Left forelimb (tissue), 1 donor: ENCODE measurements around the gene ST3GAL6.

Experiments
- DNase-seq: peaks from one replicate; pipeline ENCODE4 v3.0.0-alpha.2; 2018; ENCODE audit warnings: low spot score

ST3GAL6 gene

GRCh38 chr3:98777286-98777685, 14.1 kb downstream of the ST3GAL6 start:
- DNase-seq = no peak

GRCh38 chr3:98777801-98778220, 14.7 kb downstream of the ST3GAL6 start:
- DNase-seq = no peak

- no peak for DNase-seq
Observed at GRCh38 chr3:98778383-98778782, 15.2 kb downstream of the ST3GAL6 start.

GRCh38 chr3:98778852-98779413, 15.8 kb downstream of the ST3GAL6 start:
- DNase-seq = no peak

- DNase-seq = no peak
Observed at GRCh38 chr3:98779541-98780335, 16.6 kb downstream of the ST3GAL6 start.

GRCh38 chr3:98780343-98780742, 17.2 kb downstream of the ST3GAL6 start:
- DNase-seq = no peak

- no peak for DNase-seq
Observed at GRCh38 chr3:98782824-98783500, 19.8 kb downstream of the ST3GAL6 start.

GRCh38 chr3:98784042-98784441, 20.9 kb downstream of the ST3GAL6 start:
- DNase-seq = no peak

- no peak for DNase-seq
Observed at GRCh38 chr3:98784666-98785600, 21.8 kb downstream of the ST3GAL6 start.

GRCh38 chr3:98786364-98787006, 23.3 kb downstream of the ST3GAL6 start:
- no peak for DNase-seq

- no peak for DNase-seq
Observed at GRCh38 chr3:98787181-98787580, 24.0 kb downstream of the ST3GAL6 start.

- no peak for DNase-seq
Observed at GRCh38 chr3:98788651-98789050, 25.5 kb downstream of the ST3GAL6 start.

- no peak for DNase-seq
Observed at GRCh38 chr3:98791341-98792325, 28.5 kb downstream of the ST3GAL6 start.

- DNase-seq = no peak
Observed at GRCh38 chr3:98793971-98794370, 30.8 kb downstream of the ST3GAL6 start.

GRCh38 chr3:98796334-98796733, 33.2 kb downstream of the ST3GAL6 start:
- no peak for DNase-seq

- no peak for DNase-seq
Observed at GRCh38 chr3:98797905-98798304, 34.8 kb downstream of the ST3GAL6 start.

- DNase-seq = no peak
Observed at GRCh38 chr3:98798820-98799219, 35.7 kb downstream of the ST3GAL6 start.

GRCh38 chr3:98799479-98799878, 36.3 kb downstream of the ST3GAL6 start:
- no peak for DNase-seq

- no peak for DNase-seq
Observed at GRCh38 chr3:98800401-98800800, 37.3 kb downstream of the ST3GAL6 start.

- DNase-seq = no peak
Observed at GRCh38 chr3:98801043-98801747, 38.1 kb downstream of the ST3GAL6 start.
